ENCODE data around the gene TSKS.

DNA sequence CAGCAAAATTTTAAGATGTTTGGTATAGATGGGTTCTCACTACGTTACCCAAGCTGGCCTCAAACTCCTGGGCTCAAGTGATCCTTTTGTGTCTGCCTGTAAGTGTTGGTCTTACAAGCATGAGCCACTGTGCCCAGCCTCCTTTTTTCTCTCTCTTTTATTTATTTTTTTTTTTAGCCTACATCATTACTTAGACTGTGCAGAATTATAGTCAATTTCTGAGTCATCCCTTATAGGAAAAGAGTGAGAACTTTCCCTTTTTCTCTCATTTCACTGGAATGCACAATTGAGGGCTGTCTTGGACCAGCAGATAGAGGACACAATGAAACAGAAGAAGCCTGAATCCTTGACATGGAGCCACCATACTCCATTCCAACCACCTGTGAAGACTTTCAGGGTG lies 13.3 kb downstream of the TSKS start:
- TF ChIP-seq POLR2A (IDR thresholded peaks at IDR 0.05; ENCODE audit: low read depth, low read length) (no peak), POLR2AphosphoS5 (IDR thresholded peaks at IDR 0.05; ENCODE audit: low read depth, low read length) (no peak)

Measured in GM12892 (cell line).